GM18868 (cell line): ENCODE measurements around the gene RAD54L.
"Not testable (repeated sequence)": the region's sequence is repeated elsewhere in the genome, so short reads cannot be mapped to it uniquely, and the experiment has no call there.

Experiments used
- ATAC-seq: cut with Tn5 transposase; IDR thresholded peaks from one replicate; pipeline ENCODE4 v1.9.1; 2021; ENCODE audit warnings: mild to moderate bottlenecking, moderate library complexity; ENCODE audit not compliant: unreplicated experiment

The RAD54L gene

GRCh38 chr1:46317323-46317722 is 69.8 kb downstream of the RAD54L start:
- no peak for ATAC-seq

DNA sequence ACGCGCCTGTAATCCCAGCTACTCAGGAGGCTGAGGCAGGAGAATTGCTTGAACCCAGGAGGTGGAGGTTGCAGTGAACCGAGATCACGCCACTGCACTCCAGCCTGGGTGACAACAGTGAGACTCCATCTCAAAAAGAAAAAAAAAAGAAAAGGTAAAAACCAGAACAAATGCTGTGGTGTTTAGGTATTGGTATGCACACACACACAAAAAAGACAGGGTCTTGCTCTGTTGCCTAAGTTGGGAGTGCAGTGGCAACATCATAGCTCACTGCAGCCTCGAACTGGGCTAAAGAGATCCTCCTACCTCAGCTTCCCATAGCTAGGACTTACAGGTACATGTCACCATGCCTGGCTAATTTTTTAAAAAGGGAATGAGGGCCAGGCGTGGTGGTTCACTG is 71.7 kb downstream of the RAD54L start:
- ATAC-seq, result not testable (repeated sequence)

DNA sequence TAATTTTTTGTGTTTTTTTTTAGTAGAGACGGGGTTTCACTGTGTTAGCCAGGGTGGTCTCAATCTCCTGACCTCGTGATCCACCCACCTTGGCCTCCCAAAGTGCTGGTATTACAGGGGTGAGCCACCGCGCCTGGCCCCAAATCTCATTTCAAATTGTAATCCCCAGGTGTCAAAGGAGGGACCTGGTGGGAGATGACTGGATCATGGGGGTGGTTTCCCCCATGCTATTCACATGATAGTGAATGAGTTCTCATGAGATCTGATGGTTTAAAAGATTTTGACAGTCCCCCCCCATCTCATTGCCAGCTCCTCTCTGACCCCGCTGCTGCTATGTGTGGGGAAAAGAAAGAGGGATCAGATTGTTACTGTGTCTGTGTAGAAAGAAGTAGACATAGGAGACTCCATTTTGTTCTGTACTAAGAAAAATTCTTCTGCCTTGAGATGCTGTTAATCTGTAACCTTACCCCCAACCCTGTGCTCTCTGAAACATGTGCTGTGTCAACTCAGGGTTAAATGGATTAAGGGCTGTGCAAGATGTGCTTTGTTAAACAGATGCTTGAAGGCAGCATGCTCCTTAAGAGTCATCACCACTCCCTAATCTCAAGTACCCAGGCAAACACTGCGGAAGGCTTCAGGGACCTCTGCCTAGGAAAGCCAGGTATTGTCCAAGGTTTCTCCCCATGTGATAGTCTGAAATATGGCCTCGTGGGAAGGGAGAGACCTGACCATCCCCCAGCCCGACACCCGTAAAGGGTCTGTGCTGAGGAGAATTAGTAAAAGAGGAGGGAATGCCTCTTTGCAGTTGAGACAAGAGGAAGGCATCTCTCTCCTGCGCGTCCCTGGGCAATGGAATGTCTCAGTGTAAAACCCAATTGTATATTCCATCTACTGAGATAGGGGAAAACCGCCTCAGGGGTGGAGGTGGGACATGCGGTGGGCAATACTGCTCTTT is 72.7 kb downstream of the RAD54L start:
- ATAC-seq, result not testable (repeated sequence)

DNA sequence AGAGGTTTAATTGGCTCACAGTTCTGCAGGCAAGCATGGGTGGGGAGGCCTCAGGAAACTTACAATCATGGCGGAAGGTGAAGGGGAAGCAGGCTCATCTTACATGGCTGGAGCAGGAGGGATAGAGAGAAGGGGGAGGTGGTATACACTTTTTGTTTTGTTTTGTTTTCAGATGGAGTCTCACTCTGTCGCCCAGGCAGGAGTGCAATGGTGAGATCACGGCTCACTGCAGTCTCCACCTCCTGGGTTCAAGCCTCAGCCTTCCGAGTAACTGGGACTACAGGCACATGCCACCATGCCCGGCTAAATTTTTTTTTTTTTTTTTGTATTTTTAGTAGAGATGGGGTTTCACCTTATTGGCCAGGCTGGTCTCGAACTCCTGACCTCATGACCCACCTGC is 74.6 kb downstream of the RAD54L start:
- ATAC-seq, result not testable (repeated sequence)

DNA sequence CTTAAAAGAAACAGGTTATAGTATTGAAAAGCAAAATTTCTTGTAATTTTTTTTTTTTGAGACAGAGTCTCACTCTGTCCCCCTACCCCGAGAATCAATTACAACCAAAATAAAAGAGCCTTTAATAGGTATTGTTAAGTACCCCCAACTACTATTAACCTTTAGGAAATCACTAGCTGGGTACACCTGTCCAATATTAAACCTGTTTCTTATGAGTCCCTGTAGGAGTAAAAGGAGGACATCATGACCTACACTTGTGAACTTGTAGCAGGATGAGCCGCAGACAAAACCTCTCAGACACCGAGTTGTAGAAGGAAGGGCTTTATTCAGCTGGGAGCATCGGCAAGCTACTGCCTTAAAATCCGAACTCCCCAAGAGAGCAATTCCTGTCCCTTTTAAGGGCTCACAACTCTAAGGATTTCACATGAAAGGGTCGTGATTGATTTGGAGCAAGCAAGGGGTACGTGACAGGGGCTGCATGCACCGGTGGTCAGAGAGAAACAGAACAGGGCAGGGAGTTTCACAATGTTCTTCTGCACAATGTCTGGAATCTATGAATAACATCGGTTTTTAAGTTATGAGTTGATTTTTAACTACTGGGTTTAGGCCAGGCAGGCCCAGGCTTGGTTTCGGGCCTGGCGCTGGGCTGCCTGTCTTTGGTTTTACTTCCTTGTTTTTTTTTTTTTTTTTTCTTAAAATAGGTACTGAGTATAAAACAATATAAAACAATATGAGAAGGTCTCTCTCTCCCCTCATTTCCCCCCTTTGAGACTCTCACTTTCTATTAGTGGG is 77.9 kb downstream of the RAD54L start:
- not testable (repeated sequence) for ATAC-seq
